Activated T-helper 9 cell treated with anti-CD3 and anti-CD28 coated beads, Interleukin-2, amount 50 U/mL, for 16 hours (primary cell): ENCODE measurements around the gene ZNF213.
A peak's percentile ranks its signal among the peaks of the same experiment; 100 is the strongest.
"Not testable (repeated sequence)": the region's sequence is repeated elsewhere in the genome, so short reads cannot be mapped to it uniquely, and the experiment has no call there.

Source experiments
- DNase-seq: peaks from one replicate; pipeline ENCODE4 v3.0.0-alpha.2; 2020; ENCODE audit warnings: low read depth

The ZNF213 gene

DNA sequence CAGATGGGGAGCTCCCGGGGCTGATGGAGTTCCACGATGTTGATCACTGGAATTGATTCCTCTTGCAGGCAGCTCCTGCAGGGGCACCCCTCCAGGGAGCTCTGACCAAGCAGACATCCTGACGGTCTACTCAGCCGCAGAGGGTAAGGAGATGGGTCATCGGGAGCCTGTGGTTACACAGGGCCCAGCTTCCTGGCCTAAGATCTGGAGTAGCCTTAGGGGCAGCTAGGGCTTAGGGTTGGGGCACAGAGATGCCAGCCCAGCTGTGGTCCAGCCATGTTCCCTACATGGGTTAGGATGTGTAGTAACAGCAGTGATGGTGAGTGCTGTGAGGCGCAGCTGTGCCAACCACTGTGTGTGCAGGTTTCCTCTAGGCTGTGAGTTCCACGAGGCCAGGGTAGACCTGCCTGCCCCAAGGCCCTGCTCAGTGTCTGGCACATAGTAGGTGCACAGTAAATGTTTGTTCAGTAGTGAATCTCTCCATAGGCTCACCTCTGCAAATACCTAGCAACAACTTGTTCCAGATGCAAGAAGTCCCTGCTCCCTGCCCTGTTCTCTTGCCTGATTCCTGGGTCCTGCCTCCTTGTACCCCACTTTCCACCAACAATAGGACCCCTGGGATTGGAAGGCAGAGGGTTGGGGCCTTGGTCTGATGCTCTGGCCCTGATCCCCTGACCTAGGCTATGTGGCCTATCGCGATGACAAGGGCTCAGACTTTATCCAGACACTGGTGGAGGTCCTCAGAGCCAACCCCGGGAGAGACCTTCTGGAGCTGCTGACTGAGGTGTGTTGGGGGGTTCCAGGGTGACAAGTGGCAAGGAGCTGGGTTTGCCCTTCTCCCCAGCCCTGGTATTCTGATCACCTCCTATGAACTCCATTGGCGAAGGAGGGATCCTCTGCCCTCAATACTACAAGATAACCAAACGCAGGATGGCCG is 13.7 kb downstream of the ZNF213 start:
- DNase-seq = no peak

DNA sequence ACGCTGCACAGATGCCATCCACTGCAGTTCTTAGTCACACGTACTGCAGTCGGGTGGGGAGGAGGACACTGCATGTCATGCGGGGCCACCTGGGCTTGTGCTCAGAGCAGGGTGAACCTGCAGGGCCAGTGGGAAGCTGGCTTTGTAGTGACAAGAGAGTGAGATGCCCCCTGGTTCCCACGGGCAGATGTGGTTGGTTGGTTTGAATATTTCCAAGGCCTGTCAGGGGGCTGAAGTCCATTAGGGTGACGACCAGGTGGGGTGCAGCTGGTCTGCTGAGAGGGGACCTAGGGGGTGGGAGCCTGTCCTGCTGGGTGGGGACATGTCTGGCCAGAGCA is 14.3 kb downstream of the ZNF213 start:
- no peak for DNase-seq

DNA sequence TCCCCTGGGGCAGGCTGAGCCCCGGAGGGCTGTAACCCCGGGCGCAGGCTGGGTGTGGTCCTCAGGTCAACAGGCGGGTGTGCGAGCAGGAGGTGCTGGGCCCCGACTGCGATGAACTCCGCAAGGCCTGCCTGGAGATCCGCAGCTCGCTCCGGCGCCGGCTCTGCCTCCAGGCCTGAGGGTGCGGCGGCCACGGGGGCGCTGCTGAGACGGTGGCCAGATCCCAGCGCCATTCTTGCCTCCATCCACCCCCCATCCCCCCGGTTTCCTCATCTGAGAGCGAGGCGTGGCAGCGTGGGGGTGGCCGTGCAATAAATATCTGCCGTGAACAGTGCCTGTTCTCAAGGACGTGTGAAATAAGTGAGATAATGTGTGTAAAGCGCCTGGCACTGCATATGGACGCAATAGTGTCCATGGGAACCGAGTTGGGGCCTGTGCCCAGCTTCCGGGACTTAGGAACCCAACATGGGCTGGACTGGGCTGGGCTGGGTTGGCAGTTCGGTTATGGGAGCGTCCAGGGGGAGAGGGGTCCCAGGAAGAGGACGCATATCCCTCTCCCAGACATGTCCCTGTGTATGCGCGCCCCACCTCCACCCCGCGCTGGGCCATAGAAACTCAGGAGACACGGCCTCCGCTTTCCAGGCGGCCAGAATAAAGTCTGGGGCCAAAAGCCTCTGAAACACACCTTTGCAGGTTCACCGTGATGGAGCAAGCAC is 15.0 kb downstream of the ZNF213 start:
- DNase-seq = no peak

DNA sequence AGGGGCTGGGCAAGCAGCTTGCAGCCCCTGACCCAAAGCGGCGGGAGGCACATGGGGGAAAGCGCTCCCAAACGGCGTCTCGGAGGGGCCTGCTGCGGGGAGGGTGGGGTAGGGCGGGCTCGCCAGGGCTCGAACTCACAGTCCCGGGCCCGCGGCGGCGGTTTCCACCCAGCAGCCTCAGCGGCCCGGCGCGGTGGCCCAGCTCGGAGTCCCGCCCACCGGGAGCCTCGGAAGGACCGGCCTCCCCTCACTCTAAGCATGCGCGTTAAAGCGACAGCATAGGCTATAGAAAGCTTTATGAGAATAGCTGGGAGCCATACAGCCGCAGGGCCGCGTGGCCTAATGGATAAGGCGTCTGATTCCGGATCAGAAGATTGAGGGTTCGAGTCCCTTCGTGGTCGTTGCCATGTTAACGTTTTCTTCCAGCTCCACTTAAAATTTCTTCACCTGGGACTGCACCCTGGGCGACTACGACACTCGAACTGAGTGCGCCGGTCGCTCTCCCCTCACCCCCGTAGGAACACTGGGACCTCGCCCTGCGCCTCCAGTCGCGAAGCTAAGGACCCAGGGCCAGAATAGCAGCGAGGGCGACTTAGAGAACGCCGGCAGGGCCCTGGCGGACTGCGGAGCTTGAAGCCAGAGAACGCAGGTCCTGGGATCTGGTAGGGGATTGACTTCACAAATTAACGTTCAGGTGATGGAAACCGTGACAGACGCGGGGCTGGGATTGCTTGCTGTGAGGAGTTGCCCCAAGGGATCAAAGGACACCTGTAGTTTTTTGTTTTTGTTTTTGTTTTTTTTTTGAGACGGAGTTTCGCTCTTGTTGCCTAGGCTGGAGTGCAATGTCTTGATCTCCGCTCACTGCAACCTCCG is 15.8 kb downstream of the ZNF213 start:
- DNase-seq = peak; percentile 96

DNA sequence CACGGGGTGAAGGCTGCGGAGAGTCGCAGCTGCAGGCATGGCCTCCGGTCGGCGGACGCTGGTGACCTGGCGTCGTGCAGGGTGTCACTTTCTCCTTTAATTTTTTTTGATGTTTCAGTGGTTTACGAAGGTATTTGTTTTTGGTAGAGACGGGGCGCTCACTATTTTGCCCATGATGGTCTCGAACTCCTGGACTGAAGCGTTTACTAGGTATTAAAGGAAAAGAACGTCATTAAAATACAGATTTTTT is 17.1 kb downstream of the ZNF213 start:
- no peak for DNase-seq

DNA sequence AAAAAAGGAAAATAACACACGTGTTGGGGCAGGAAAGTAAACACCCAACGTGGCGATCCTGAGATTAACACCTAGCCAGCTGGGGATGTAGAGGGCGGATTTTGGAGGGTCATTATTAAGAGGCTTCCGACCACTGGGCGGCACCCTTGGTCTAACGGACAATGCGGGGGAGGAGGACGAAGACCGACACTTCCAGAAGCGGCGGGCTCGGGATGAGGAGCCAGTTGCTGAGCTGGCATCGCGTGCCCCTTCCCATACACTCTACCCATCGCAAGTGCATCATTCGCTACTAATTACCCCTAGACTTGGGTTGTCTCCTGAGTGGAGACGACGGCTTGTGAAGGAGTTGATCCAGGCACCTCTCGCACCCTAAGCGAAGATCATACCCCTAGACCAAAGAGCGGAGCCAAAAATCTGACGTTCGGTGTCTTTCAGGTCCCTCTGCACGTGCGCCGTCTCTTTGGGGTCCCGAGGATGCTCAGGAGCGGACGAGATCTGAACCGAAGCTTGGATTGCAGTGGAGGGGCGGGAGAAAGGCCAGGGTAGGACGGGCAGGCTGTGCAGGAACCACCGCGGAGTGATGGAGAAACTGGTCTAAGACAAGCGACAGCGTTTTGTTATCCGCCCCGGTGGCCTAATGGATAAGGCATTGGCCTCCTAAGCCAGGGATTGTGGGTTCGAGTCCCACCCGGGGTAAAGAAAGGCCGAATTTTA is 17.6 kb downstream of the ZNF213 start:
- peak; percentile 70 for DNase-seq

DNA sequence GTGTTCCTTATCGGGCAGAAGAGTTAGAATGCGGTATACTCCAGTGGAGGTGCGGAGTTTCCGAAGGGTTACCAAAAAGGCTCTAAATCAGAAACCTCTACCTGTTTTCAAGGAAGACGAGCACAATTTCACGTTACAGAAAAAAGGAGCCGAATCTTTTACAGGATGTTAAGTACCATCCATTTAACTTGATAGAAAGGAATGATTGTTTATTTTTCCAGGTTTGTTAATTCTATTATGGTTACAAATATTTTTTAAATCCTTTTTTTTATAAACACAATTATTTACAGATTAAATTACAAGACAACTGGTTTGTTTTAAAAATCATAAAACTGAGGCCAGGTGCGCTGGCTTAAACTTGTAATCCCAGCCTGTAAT is 18.2 kb downstream of the ZNF213 start:
- DNase-seq = no peak

DNA sequence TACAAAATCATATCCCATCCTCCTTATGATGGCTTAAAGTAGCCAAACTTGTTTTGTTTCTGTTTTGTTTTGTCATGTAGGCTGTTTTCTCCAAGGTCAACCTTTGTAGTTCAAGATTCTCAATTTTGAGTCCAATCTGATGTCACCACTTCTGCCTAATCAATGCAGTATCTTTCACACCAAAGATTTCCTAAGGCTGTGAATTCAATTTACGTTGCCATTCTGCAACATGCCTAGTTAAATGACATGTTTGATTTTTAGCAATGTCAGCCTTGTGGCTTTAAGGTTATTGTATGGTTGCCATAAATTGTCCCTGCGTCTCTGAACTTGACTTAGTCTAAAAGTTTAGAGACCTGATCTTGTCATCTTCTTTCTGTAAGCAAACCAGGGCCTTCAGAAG is 20.4 kb downstream of the ZNF213 start:
- no peak for DNase-seq

DNA sequence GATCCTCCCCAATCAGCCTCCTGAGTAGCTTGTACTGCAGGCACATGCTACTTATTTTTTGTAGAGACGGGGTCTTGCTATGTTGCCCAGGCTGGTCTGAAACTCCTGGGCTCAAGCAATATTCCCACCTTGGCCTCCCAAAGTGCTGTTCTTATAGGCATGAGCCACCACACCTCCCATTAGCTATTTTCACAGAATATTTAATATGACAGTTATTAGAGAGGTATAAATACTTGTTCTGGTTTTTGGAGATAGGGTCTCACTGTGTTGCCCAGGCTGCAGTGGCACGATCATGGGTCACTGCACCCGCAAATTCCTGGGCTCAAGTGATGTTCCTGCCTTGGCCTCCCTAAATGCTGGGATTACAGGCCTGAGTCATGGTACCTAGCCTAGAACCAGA is 21.1 kb downstream of the ZNF213 start:
- DNase-seq = no peak

DNA sequence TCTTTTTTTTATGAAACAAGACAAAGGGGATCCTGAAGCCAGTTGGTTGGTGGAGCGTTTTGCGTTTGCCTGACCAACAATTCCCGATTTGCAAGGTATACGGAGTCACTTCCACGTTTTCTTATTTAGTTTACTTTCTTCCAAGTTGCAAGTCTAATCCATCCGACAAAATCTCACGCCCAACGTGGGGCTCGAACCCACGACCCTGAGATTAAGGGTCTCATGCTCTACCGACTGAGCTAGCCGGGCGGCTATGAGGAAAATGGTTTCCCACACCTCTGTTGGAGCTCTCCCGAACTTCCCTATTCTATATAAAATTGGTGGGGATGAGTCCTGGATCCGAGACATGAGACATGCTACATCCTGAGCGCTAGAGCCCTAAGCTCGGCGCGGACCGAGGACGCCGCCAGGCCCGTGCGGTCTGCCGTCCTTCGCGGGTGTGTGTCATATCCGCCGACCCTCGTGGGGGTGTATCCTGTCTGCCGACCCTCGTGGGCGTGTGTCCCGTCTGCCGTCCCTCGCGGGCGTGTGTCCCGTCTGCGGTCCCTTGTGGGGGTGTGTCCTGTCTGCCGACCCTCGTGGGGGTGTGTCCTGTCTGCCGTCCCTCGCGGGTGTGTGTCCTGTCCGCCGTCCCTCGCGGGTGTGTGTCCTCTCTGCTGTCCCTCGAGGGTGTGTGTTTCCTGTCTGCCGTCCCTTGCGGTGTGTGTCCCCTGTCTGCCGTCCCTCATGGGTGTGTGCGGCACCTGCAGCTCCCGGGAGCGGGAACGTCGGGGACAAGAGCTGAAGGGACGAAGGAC is 22.6 kb downstream of the ZNF213 start:
- peak; percentile 33 for DNase-seq

DNA sequence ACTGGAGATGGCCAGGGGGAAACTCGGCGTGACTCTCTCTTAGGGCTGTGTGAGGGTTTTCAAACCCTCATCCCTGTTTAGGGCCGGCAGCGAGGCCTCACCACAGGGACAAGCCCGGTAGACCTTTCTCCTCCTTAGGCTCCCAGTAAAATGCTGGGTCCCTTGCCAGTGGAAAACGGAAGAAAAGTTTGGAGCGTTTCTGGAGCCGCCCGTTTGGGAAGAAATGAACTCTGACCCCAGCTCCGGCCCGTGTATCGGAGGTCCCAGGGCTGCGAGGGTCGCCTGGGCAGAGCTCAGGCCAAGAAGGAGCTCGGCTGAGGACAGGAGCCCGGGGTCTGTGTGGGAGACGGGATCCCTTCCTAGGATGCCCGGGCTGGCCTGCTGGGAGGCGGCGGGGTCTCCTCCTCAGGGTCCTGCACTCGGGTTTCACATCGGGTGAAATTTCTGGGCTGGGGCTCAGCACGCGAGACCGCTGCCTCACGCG is 23.2 kb downstream of the ZNF213 start:
- no peak for DNase-seq

DNA sequence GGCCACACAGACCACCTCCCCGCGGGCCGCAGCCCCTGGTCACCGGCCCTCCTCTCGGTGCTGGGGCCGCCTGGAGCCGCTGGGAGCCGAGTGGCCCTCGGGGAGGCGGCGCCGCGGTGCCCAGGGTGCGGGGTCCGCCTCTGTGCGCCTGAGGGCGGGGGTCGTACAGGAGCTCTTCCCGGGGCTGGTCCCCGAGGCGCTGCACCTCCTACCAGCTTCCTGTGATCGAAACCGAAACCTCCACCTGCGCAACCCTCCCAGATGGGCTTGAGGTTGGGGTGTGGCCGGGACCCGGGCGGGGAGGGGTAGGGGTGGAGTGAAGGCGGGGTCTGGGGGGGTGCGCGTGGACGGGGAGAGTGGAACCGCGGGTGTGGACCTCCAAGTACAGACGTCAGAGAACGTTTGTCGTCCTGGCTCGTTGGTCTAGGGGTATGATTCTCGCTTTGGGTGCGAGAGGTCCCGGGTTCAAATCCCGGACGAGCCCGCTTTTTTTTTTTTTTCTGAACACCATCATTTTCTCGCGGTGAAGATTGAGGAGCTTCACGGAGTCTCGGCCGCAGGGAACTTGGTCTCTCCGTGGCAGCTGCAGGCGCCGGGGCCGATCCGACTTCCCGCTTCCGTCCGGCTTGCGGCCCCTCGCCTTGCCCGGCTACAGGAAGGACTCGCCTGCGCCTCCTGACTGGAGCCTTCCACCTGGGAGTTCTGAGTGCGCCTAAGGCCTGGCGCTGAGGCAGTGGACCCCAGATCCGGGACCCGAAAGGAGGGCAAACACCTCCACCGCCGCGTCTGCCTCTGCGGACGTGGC is 23.9 kb downstream of the ZNF213 start:
- peak; percentile 86 for DNase-seq

DNA sequence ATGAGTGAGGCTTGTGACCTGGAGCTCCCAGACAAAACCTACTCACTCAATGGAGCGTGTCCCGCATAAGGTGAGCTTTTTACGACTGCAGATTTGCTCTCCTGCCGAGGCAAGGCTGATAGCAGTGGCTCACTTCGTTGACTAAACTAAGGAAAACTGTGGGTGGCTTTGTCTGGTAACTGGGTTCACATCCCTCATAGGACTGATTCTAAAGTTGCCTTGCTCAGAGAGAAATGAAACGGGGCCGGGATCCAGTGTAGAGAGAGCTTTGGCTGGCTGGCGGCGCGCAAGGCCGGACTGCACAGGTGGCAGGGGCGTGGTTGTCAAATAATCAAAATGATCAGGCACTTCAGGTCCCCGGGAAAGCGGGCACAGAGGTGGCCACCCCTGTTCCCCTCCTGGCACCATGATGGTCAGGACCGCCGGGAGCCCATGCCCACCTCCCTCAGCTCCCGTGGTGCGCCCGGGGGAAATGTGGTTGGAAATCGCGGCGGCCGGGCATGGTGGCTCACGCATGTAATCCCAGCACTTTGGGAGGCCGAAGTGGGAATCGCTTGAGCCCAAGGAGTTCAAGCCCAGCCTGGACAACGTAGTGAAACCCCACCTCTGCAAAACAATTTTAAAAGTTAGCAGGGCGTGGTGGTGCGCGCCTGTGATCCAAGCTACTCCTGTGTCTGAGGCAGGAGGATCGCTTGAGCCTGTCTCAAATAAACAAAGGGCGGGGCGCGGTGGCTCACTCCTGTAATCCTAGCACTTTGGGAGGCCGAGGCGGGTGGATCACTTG is 26.6 kb downstream of the ZNF213 start:
- DNase-seq = no peak

DNA sequence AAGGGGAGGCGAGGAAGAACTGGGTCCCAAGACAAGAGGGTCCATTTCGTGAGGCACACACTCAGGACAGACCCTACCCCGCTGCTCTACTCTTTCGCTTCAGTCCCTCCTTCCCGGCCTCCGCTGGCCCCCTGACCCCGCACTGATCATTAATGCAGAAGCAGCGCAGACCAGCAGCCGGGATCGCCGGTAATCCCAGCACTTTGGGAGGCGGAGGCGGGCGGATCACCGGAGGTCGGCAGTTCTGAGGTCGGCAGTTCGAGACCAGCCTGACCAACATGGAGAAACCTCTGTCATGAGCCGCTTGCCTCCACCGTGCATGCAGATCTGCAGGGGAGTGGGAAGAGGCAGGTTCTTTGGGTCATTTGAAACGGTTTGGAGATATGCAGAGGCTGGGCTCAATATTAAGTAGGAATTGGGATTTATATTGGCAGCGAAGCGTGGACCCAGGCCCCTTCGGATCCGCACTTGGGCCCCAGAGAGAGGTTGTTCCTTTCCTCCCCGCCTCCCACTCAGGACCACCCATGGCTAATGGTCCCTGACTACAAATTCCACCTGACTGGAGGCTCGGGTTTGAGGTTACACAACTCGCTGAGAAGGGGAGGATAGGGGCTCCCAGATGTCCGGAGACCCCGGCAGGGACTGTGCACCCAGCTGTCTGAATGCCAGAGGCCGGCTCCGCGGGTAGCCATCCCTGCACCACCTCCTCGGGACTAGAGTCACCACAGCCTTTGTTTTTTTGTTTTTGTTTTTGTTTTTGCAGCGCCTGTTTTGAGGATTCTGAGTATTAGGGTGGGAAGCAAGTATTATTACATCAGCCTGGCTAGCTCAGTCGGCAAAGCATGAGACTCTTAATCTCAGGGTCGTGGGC is 29.5 kb downstream of the ZNF213 start:
- DNase-seq = no peak

DNA sequence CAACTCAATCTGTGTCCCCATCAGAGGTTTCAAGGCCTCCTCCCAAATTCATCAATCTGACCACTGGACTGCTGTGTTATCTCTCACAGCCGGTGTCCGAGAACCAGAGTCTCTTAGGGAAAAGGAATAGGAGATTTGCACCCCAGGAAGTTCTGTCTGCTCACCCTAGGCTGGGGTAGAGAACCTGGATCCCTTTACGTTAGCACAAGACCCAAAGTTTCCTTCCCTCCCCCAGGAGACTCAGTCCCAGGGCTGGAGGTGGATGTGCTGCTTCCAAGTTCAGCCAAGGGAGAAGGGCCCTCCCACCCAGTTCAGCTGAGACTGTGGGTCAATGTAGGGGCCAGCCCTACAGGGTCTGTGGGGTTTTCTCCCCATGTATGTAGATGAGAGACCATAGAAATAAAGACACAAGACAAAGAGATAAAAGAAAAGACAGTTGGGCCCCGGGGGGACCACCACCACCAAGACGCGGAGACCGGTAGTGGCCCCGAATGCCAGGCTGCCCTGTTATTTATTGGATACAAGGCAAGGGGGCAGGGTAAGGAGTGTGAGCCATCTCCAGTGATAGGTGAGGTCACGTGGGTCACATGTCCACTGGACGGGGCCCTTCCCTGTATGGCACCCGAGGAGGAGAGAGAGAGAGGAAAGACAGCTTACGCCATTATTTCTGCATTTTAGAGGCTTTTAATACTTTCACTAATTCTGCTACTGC is 30.4 kb downstream of the ZNF213 start:
- no peak for DNase-seq

DNA sequence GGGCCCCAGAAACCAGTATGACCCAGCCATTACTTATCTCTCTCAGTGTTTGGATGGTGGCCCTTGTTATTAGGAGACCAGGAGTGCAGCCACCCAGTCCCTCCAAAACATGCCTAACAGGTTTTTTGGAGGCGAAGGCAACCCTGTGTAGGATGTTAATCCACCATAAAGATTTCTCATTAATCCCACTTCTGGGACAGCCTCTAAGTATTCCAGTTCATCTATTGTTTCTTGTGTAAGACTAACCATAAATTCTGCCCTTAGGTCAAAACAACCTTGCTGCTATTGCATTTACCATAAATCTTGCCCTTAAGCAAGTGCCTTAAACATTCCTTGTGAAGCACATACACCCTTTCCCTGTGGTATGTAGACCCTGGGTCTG is 31.7 kb downstream of the ZNF213 start:
- DNase-seq = no peak

DNA sequence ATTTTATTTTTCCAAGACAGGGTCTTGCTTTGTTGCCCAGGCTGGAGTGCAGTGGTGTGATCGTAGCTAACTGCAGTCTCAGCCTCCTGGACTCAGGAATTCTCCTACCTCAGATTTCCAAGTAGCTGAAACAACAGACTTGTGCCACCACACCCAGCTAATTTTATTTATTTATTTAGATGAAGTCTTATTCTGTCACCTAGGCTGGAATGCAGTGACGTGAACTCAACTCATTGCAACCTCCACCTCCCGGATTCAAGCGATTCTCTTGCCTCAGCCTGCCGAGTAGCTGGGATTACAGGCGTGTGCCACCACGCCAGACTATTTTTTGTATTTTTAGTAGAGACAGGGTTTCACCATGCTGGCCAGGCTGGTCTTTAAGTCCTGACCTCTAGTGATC is 33.9 kb downstream of the ZNF213 start:
- not testable (repeated sequence) for DNase-seq
